ENCODE measurements around the gene SAA2. TPM values are rescaled to one million over a fixed set of nuclear protein-coding genes. Genes with fewer than 3 reads are reported as not detected.

Gene SAA2
- total RNA-seq, 1 experiment from 2014 or later, result not detected

- no peaks in the 10 kb centered on the region for H3K36me3 Mint-ChIP-seq (ENCODE audit: insufficient read depth, unreplicated experiment)
- POLR2A ChIA-PET, result no interaction called here
These were observed 27.1 kb downstream of the SAA2 start for GRCh38 chr11:18221274-18221876.

GRCh38 chr11:18209058-18209457 lies 39.4 kb downstream of the SAA2 start:
- CTCF ChIA-PET, result no interaction called here
- Mint-ChIP-seq H3K36me3 (ENCODE audit: insufficient read depth, unreplicated experiment) (no peaks in the 10 kb centered on the region), H3K4me3 (ENCODE audit: unreplicated experiment) (no peak overlapping the region)

More at GRCh38 chr11:18221274-18221876, 27.1 kb downstream of the SAA2 start:
- Mint-ChIP-seq H3K4me3 (ENCODE audit: unreplicated experiment) (no peak overlapping the region), H3K27ac (ENCODE audit: unreplicated experiment) (no peak overlapping the region), H3K4me1 (ENCODE audit: low read depth, unreplicated experiment) (no peaks in the 10 kb centered on the region), H3K9me3 (ENCODE audit: unreplicated experiment) (peaks cover 18% of the 10 kb centered on the region), H3K27me3 (ENCODE audit: insufficient read depth, unreplicated experiment) (peaks cover 11% of the 10 kb centered on the region)
- H3K9me3 ChIP-seq, result no peaks in the 10 kb centered on the region; the same call in 1 of the 2 replicates
- intact Hi-C loops (cut with micrococcal nuclease; ENCODE audit: unreplicated experiment), result no loop called here
- no peaks in the 10 kb centered on the region; the same call in 1 of the 2 replicates for H3K27me3 ChIP-seq (replicated peaks; ENCODE audit: control insufficient read depth, insufficient read depth, low read length)
- no TSS peak for BruUV-seq (replicated peaks)
- no peaks in the 10 kb centered on the region for H3K36me3 ChIP-seq (ENCODE audit: control insufficient read depth, insufficient read depth, low read length)
- CTCF ChIA-PET, result no interaction called here
- H3K4me3 ChIP-seq (ENCODE audit: low read depth, low read length), result no peak overlapping the region
- no peak for DNase-seq
- H3K4me1 ChIP-seq, result no peaks in the 10 kb centered on the region
- TF ChIP-seq, protein P1, sequence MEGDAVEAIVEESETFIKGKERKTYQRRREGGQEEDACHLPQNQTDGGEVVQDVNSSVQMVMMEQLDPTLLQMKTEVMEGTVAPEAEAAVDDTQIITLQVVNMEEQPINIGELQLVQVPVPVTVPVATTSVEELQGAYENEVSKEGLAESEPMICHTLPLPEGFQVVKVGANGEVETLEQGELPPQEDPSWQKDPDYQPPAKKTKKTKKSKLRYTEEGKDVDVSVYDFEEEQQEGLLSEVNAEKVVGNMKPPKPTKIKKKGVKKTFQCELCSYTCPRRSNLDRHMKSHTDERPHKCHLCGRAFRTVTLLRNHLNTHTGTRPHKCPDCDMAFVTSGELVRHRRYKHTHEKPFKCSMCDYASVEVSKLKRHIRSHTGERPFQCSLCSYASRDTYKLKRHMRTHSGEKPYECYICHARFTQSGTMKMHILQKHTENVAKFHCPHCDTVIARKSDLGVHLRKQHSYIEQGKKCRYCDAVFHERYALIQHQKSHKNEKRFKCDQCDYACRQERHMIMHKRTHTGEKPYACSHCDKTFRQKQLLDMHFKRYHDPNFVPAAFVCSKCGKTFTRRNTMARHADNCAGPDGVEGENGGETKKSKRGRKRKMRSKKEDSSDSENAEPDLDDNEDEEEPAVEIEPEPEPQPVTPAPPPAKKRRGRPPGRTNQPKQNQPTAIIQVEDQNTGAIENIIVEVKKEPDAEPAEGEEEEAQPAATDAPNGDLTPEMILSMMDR (IDR thresholded peaks at IDR 0.05; ENCODE audit: insufficient read depth in 1 of 2, low read depth in 1 of 2, low read length in 1 of 2, severe bottlenecking in 1 of 2, unreplicated experiment in 1 of 2), result no peak

GRCh38 chr11:18204771-18205170 lies 43.7 kb downstream of the SAA2 start:
- CTCF ChIA-PET, result interaction anchor here (1.6 to 1.8 kb wide), 2 partner anchors 34 to 89 kb away, joined by 15 to 34 read pairs; no protein-coding TSS in a partner anchor
- Mint-ChIP-seq H3K4me1 (ENCODE audit: low read depth, unreplicated experiment) (no peaks in the 10 kb centered on the region), H3K9me3 (ENCODE audit: unreplicated experiment) (no peaks in the 10 kb centered on the region), H3K36me3 (ENCODE audit: insufficient read depth, unreplicated experiment) (no peaks in the 10 kb centered on the region), H3K4me3 (ENCODE audit: unreplicated experiment) (no peak overlapping the region), H3K27me3 (ENCODE audit: insufficient read depth, unreplicated experiment) (peaks cover 23% of the 10 kb centered on the region), H3K27ac (ENCODE audit: unreplicated experiment) (no peak overlapping the region)
- intact Hi-C loops (cut with micrococcal nuclease; ENCODE audit: unreplicated experiment), result no loop called here
- Histone ChIP-seq H3K36me3 (ENCODE audit: control insufficient read depth, insufficient read depth, low read length) (no peaks in the 10 kb centered on the region), H3K4me3 (ENCODE audit: low read depth, low read length) (no peak overlapping the region), H3K27me3 (replicated peaks; ENCODE audit: control insufficient read depth, insufficient read depth, low read length) (no peaks in the 10 kb centered on the region; the same call in 1 of the 2 replicates), H3K9me3 (0 out of 2 replicates have a peak, but pooled peaks cover 4% of the 10 kb centered on the region), H3K4me1 (no peaks in the 10 kb centered on the region)
- DNase-seq, result no peak
- TF ChIP-seq, protein P1 (IDR thresholded peaks at IDR 0.05; ENCODE audit: insufficient read depth in 1 of 2, low read depth in 1 of 2, low read length in 1 of 2, severe bottlenecking in 1 of 2, unreplicated experiment in 1 of 2), result no peak
- no TSS peak for BruUV-seq (replicated peaks)
- POLR2A ChIA-PET, result no interaction called here

More at GRCh38 chr11:18209058-18209457, 39.4 kb downstream of the SAA2 start:
- Mint-ChIP-seq H3K27ac (ENCODE audit: unreplicated experiment) (no peak overlapping the region), H3K4me1 (ENCODE audit: low read depth, unreplicated experiment) (no peaks in the 10 kb centered on the region), H3K9me3 (ENCODE audit: unreplicated experiment) (no peaks in the 10 kb centered on the region), H3K27me3 (ENCODE audit: insufficient read depth, unreplicated experiment) (peaks cover 26% of the 10 kb centered on the region)
- Histone ChIP-seq H3K27me3 (replicated peaks; ENCODE audit: control insufficient read depth, insufficient read depth, low read length) (no peaks in the 10 kb centered on the region; the same call in 1 of the 2 replicates), H3K4me1 (no peaks in the 10 kb centered on the region), H3K4me3 (ENCODE audit: low read depth, low read length) (no peak overlapping the region), H3K9me3 (no peaks in the 10 kb centered on the region), H3K36me3 (ENCODE audit: control insufficient read depth, insufficient read depth, low read length) (no peaks in the 10 kb centered on the region)
- POLR2A ChIA-PET, result no interaction called here
- TF ChIP-seq, protein P1 (IDR thresholded peaks at IDR 0.05; ENCODE audit: insufficient read depth in 1 of 2, low read depth in 1 of 2, low read length in 1 of 2, severe bottlenecking in 1 of 2, unreplicated experiment in 1 of 2), result no peak
- no peak for DNase-seq
- intact Hi-C loops (cut with micrococcal nuclease; ENCODE audit: unreplicated experiment), result no loop called here
- no TSS peak for BruUV-seq (replicated peaks)
